HepG2 (cell line): Measurements from ENCODE around the gene SHC1. TPM values are rescaled to one million over a fixed set of nuclear protein-coding genes. Genes with fewer than 3 reads are reported as not detected.

Source experiments
- HMG20B ChIP-seq: conservative IDR thresholded peaks from 2 replicates; pipeline ENCODE4 v1.6.1; 2016; ENCODE audit warnings: missing genetic modification reagents, missing compliant biosample characterization
- MAX ChIP-seq: IDR thresholded peaks from 2 replicates; pipeline ENCODE4 v1.6.1; 2012; ENCODE audit warnings: inconsistent platforms
- MTF2 ChIP-seq: sonication (generic); formaldehyde crosslinking; IDR thresholded peaks from 2 replicates; pipeline ENCODE4 v1.5.0; 2020; ENCODE audit warnings: missing genetic modification reagents, borderline replicate concordance
- PTBP1 ChIP-seq: fragments of 200-400 bp; formaldehyde crosslinking; IDR thresholded peaks from 2 replicates; pipeline ENCODE4 v1.6.1; 2018; ENCODE audit warnings: low read length, low read depth; ENCODE audit not compliant: poor library complexity, severe bottlenecking
- SMYD3 ChIP-seq: sonication (generic); formaldehyde crosslinking; IDR thresholded peaks from 2 replicates; pipeline ENCODE4 v1.8.1; 2023; ENCODE audit warnings: mild to moderate bottlenecking, missing genetic modification reagents
- SNAPC4 ChIP-seq: sonication (generic); formaldehyde crosslinking; IDR thresholded peaks from 2 replicates; pipeline ENCODE4 v1.4.0; 2020; ENCODE audit warnings: mild to moderate bottlenecking, missing genetic modification reagents
- STAT5B ChIP-seq: sonication (generic); formaldehyde crosslinking; IDR thresholded peaks from 2 replicates; pipeline ENCODE4 v1.4.0; 2020; ENCODE audit warnings: missing genetic modification reagents
- TOE1 ChIP-seq: sonication (generic); formaldehyde crosslinking; IDR thresholded peaks from 2 replicates; pipeline ENCODE4 v1.4.0; 2020; ENCODE audit warnings: mild to moderate bottlenecking, missing genetic modification reagents
- ZFP82 ChIP-seq: sonication (generic); formaldehyde crosslinking; IDR thresholded peaks from 2 replicates; pipeline ENCODE4 v1.5.1; 2020; ENCODE audit warnings: mild to moderate bottlenecking, missing genetic modification reagents, borderline replicate concordance
- ZNF142 ChIP-seq: sonication (generic); formaldehyde crosslinking; IDR thresholded peaks from 2 replicates; pipeline ENCODE4 v1.4.0; 2020; ENCODE audit warnings: missing genetic modification reagents
- ZNF263 ChIP-seq: sonication (generic); formaldehyde crosslinking; IDR thresholded peaks from 2 replicates; pipeline ENCODE4 v1.4.0; 2020; ENCODE audit warnings: missing genetic modification reagents
- ZNF317 ChIP-seq: sonication (generic); formaldehyde crosslinking; IDR thresholded peaks from 2 replicates; pipeline ENCODE4 v1.5.0; 2020; ENCODE audit warnings: mild to moderate bottlenecking, missing genetic modification reagents
- ZNF383 ChIP-seq: sonication (generic); formaldehyde crosslinking; IDR thresholded peaks from 2 replicates; pipeline ENCODE4 v1.4.0; 2020; ENCODE audit warnings: missing genetic modification reagents, mild to moderate bottlenecking, borderline replicate concordance
- ZNF484 ChIP-seq: sonication (generic); formaldehyde crosslinking; IDR thresholded peaks from 2 replicates; pipeline ENCODE4 v1.5.1; 2020; ENCODE audit warnings: mild to moderate bottlenecking, low read depth, missing genetic modification reagents, borderline replicate concordance
- ZNF720 ChIP-seq: sonication (generic); formaldehyde crosslinking; IDR thresholded peaks from 2 replicates; pipeline ENCODE4 v1.4.0; 2020; ENCODE audit warnings: missing genetic modification reagents
- ZNF878 ChIP-seq: sonication (generic); formaldehyde crosslinking; IDR thresholded peaks from 2 replicates; pipeline ENCODE4 v1.8.1; 2023; ENCODE audit warnings: mild to moderate bottlenecking, missing genetic modification reagents, moderate library complexity
- polyA plus RNA-seq, 8 experiments: library from polyadenylated mRNA; depleted of rRNA in 3 of 8; stranded (reverse) in 7 of 8; unstranded in 1 of 8; fragments of >200 nt; fragmentation: Illumina TruSeq in 4 of 8; extraction: Trizol in 4 of 8; gene quantifications; 2 replicates each; pipeline versions ENCODE4 v1.2.1 to v1.2.3, GENCODE V29; 2011 to 2016; ENCODE audit warnings: low read depth in 4 of 8, missing spikeins in 1 of 8, mixed read lengths in 1 of 8; ENCODE audit not compliant: insufficient read depth in 1 of 8
- total RNA-seq, 5 experiments: library from RNA; depleted of rRNA; stranded (reverse); fragments of >200 nt; fragmentation: Illumina TruSeq; extraction: Trizol; gene quantifications; 2 replicates each; pipeline ENCODE4 v1.2.3, GENCODE V29; 2016; ENCODE audit warnings: low read depth in 1 of 5

SHC1 gene
- total and polyA plus RNA-seq, 2 of the 13 experiments (the other 11 are each of a cell fraction or from before 2014, with no cell fraction given) = 52.0 to 137 TPM

- TF ChIP-seq SNAPC4 (CRISPR knock-in tag) = peak; percentile 94
- TF ChIP-seq PTBP1 = no peak
- TF ChIP-seq HMG20B (CRISPR knock-in tag) = no peak
- TF ChIP-seq STAT5B (CRISPR knock-in tag) = no peak
- no peak for TF ChIP-seq ZNF720 (CRISPR knock-in tag)
- no peak for TF ChIP-seq TOE1
- TF ChIP-seq ZNF142 (CRISPR knock-in tag) = no peak
- peak; percentile 85; the same call in 1 of the 2 replicates for TF ChIP-seq ZNF878 (CRISPR knock-in tag)
- TF ChIP-seq ZNF484 (CRISPR knock-in tag) = no peak
- TF ChIP-seq ZNF383 = no peak
- TF ChIP-seq MTF2 (CRISPR knock-in tag) = no peak
- TF ChIP-seq ZFP82 (CRISPR knock-in tag) = no peak
- TF ChIP-seq SMYD3 (CRISPR knock-in tag) = no peak
- TF ChIP-seq MAX = peak; percentile 83
- TF ChIP-seq ZNF263 (CRISPR knock-in tag) = 0 out of 2 replicates have a peak, but pooled peaks have one; percentile 46
- no peak; the same call in 1 of the 2 replicates for TF ChIP-seq ZNF317 (CRISPR knock-in tag)
These were observed 26.0 kb downstream of the SHC1 start (continued) for GRCh38 chr1:154944401-154945159.
